Ovary (tissue), 9 donors: ENCODE data around the gene SCLT1. TPM values are rescaled to one million over a fixed set of nuclear protein-coding genes. Genes with fewer than 3 reads are reported as not detected.

Experiments used
- DNase-seq, 5 donors: peaks; one replicate each; pipeline ENCODE4 v3.0.0-alpha.2; 2019 to 2020
- H3K27ac ChIP-seq, 2 donors: fragments of 200-600 bp; one replicate each; pipeline versions ENCODE4 v1.5.1 to v1.8.0; 2019 to 2022
- H3K27me3 ChIP-seq: fragments of 200-600 bp; one replicate; pipeline ENCODE4 v1.8.0; 2022
- H3K36me3 ChIP-seq: fragments of 200-600 bp; sonication (generic); one replicate; pipeline ENCODE4 v1.5.1; 2019
- H3K4me1 ChIP-seq: one replicate; pipeline ENCODE4 v1.8.1; 2013; ENCODE audit warnings: mild to moderate bottlenecking, moderate library complexity; ENCODE audit not compliant: insufficient read depth
- H3K4me3 ChIP-seq: fragments of 200-600 bp; sonication (generic); one replicate; pipeline ENCODE4 v1.5.1; 2017
- H3K9me3 ChIP-seq, 2 donors: fragments of 200-600 bp in 1 of 2; sonication (generic) in 1 of 2; one replicate each; pipeline versions ENCODE4 v1.5.1 to v1.8.1; 2013 to 2019; ENCODE audit warnings: mild to moderate bottlenecking in 1 of 2, moderate library complexity in 1 of 2
- EP300 ChIP-seq: sonication (generic); formaldehyde crosslinking; IDR thresholded peaks from one replicate; pipeline ENCODE4 v1.6.1; 2017; ENCODE audit warnings: antibody characterized with exemption
- POLR2A ChIP-seq: fragments of 450-650 bp; IDR thresholded peaks from one replicate; pipeline ENCODE4 v1.6.1; 2017; ENCODE audit warnings: antibody characterized with exemption, mild to moderate bottlenecking, moderate library complexity
- WGBS, 3 donors: extraction: QIAGEN DNeasy Blood & Tissue Kit in 1 of 3; methylation state at CpG; one replicate each; pipeline versions ENCODE4 v1.1.5 to v1.1.7; 2013 to 2017; 5-methylcytosine and 5-hydroxymethylcytosine counted together
- intact Hi-C, 4 donors: fragments of 100-400 bp; cut with DNase I; formaldehyde crosslinking; loops; one replicate each; pipeline versions ENCODE4 v1.11.0 to v1.15.1; 2022 to 2023
- polyA plus RNA-seq, 2 donors: library from polyadenylated mRNA; stranded (reverse); fragments of 200-250 nt in 1 of 2; fragments of 350-450 nt in 1 of 2; fragmentation: Illumina TruSeq in 1 of 2; extraction: RNeasy Lipid Tissue Mini Kit (QIAGEN cat#74804) in 1 of 2; gene quantifications; one replicate each; pipeline ENCODE4 v1.2.3, GENCODE V29; 2013 to 2014
- total RNA-seq, 7 donors: library from RNA; depleted of rRNA in 2 of 7; stranded (reverse); fragments of >200 nt in 2 of 7; fragmentation: NEBNext Ultra II Directional in 3 of 7; extraction: Animal tissue kit (Norgen Biotek cat#: 25700) in 3 of 7; gene quantifications; one replicate each; pipeline versions ENCODE4 v1.1.0 to v1.2.4, GENCODE V29; 2016 to 2023
- TF ChIP-seq, protein P1 (sequence below), 3 donors: fragments of 450-650 bp in 2 of 3; fragments of 200-600 bp in 1 of 3; IDR thresholded peaks; one replicate each; pipeline versions ENCODE4 v1.5.1 to v1.8.0; 2016 to 2022; ENCODE audit warnings: antibody characterized with exemption in 3 of 3, mild to moderate bottlenecking in 1 of 3
- donor health status: DM: no; HTN: no; CAD: no; lungs with moderate emphysema.
- donor health status: DM: no; HTN: no; CAD: no.
- donor health status: Bipolar disorder and iron deficiency.
- donor health status: DM: yes; HTN: yes; CAD: no.
- donor health status: DM: no; HTN: no; CAD: no.
- donor health status: DM: yes; HTN: yes; CAD: no.

Gene SCLT1
- total and polyA plus RNA-seq, 9 donors, result 4.5 to 24.0 (median 15.3) TPM

GRCh38 chr4:128871948-128872347 lies 221.4 kb downstream of the SCLT1 start:
- TF ChIP-seq POLR2A (no peak), EP300 (no peak)
- TF ChIP-seq, protein P1, sequence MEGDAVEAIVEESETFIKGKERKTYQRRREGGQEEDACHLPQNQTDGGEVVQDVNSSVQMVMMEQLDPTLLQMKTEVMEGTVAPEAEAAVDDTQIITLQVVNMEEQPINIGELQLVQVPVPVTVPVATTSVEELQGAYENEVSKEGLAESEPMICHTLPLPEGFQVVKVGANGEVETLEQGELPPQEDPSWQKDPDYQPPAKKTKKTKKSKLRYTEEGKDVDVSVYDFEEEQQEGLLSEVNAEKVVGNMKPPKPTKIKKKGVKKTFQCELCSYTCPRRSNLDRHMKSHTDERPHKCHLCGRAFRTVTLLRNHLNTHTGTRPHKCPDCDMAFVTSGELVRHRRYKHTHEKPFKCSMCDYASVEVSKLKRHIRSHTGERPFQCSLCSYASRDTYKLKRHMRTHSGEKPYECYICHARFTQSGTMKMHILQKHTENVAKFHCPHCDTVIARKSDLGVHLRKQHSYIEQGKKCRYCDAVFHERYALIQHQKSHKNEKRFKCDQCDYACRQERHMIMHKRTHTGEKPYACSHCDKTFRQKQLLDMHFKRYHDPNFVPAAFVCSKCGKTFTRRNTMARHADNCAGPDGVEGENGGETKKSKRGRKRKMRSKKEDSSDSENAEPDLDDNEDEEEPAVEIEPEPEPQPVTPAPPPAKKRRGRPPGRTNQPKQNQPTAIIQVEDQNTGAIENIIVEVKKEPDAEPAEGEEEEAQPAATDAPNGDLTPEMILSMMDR (IDR thresholded peaks at IDR 0.05), result no peak
- no peaks in the 10 kb centered on the region for H3K36me3 ChIP-seq
- H3K27me3 ChIP-seq, result no peaks in the 10 kb centered on the region
- intact Hi-C loops, result no loop called here
- no peaks in the 10 kb centered on the region for H3K4me1 ChIP-seq
- DNase-seq, result no peak
- H3K4me3 ChIP-seq, result no peak overlapping the region
- H3K9me3 ChIP-seq, result no peaks in the 10 kb centered on the region
- 92 to 97% (median 94%) methylated on average over 9 of the region's 9 CpGs for WGBS, 3 donors
- no peak overlapping the region for H3K27ac ChIP-seq

- TF ChIP-seq, protein P1 (IDR thresholded peaks at IDR 0.05), result no peak
- TF ChIP-seq EP300, result no peak
- TF ChIP-seq POLR2A, result no peak
- DNase-seq, result no peak
- WGBS, 3 donors, result 87 to 97% (median 90%) methylated on average over 2 of the region's 2 CpGs
- no peaks in the 10 kb centered on the region for H3K4me1 ChIP-seq
- intact Hi-C loops, result loop anchor here (10.0 kb wide), 4 partner anchors 55 to 675 kb away; no protein-coding TSS in a partner anchor
- H3K27me3 ChIP-seq, result no peaks in the 10 kb centered on the region
- no peak overlapping the region for H3K4me3 ChIP-seq
- no peaks in the 10 kb centered on the region for H3K9me3 ChIP-seq
- H3K36me3 ChIP-seq, result no peaks in the 10 kb centered on the region
- H3K27ac ChIP-seq, result no peak overlapping the region
These were observed 223.4 kb downstream of the SCLT1 start for GRCh38 chr4:128869776-128870509.

- Histone ChIP-seq H3K27ac (no peak overlapping the region), H3K4me3 (no peak overlapping the region), H3K4me1 (no peaks in the 10 kb centered on the region), H3K9me3 (no peaks in the 10 kb centered on the region), H3K27me3 (no peaks in the 10 kb centered on the region), H3K36me3 (no peaks in the 10 kb centered on the region)
- TF ChIP-seq, protein P1 (IDR thresholded peaks at IDR 0.05), result no peak
- TF ChIP-seq EP300 (no peak), POLR2A (no peak)
- intact Hi-C loops, result loop anchor here (10.0 kb wide), 4 partner anchors 54 to 674 kb away; no protein-coding TSS in a partner anchor
- no peak for DNase-seq
- 90 to 98% (median 96%) methylated on average over 3 of the region's 3 CpGs for WGBS, 3 donors
These were observed 224.6 kb downstream of the SCLT1 start for GRCh38 chr4:128868758-128869157.

DNA sequence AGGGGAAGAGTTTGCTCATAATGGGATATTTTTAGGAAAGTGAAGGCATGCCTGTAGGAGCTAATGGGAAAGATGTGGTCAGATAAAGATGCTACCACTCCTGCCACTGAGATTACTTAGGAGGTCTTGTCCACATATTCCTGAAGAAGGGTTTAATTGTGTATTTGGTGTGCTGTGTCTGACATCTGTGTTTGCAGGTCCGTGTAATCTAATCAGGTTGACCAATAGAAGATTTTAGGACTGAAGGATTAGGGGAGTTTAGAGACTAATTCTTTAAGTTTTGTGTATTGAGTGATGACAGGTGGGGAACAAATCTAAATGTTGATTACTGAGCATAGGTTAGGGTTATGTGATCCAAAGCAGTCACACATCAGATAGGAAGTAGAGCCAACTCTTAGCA lies 226.6 kb downstream of the SCLT1 start:
- H3K9me3 ChIP-seq, result no peaks in the 10 kb centered on the region
- intact Hi-C loops, result loop anchor here (10.0 kb wide), 4 partner anchors 52 to 672 kb away; no protein-coding TSS in a partner anchor
- TF ChIP-seq, protein P1 (IDR thresholded peaks at IDR 0.05), result no peak
- TF ChIP-seq POLR2A (no peak), EP300 (no peak)
- WGBS, 3 donors, result 90 to 94% (median 91%) methylated on average over 1 of the region's 1 CpG
- no peak overlapping the region for H3K4me3 ChIP-seq
- H3K4me1 ChIP-seq, result no peaks in the 10 kb centered on the region
- H3K27me3 ChIP-seq, result no peaks in the 10 kb centered on the region
- DNase-seq, result no peak
- H3K27ac ChIP-seq, result no peak overlapping the region
- H3K36me3 ChIP-seq, result no peaks in the 10 kb centered on the region
